ENCODE measurements around the gene FCGBP. TPM values are rescaled to one million over a fixed set of nuclear protein-coding genes. Genes with fewer than 3 reads are reported as not detected.
"Not testable (repeated sequence)": the region's sequence is repeated elsewhere in the genome, so short reads cannot be mapped to it uniquely, and the experiment has no call there.

The FCGBP gene
- total RNA-seq, 1 experiment from 2014 or later, result 0.02 TPM

DNA sequence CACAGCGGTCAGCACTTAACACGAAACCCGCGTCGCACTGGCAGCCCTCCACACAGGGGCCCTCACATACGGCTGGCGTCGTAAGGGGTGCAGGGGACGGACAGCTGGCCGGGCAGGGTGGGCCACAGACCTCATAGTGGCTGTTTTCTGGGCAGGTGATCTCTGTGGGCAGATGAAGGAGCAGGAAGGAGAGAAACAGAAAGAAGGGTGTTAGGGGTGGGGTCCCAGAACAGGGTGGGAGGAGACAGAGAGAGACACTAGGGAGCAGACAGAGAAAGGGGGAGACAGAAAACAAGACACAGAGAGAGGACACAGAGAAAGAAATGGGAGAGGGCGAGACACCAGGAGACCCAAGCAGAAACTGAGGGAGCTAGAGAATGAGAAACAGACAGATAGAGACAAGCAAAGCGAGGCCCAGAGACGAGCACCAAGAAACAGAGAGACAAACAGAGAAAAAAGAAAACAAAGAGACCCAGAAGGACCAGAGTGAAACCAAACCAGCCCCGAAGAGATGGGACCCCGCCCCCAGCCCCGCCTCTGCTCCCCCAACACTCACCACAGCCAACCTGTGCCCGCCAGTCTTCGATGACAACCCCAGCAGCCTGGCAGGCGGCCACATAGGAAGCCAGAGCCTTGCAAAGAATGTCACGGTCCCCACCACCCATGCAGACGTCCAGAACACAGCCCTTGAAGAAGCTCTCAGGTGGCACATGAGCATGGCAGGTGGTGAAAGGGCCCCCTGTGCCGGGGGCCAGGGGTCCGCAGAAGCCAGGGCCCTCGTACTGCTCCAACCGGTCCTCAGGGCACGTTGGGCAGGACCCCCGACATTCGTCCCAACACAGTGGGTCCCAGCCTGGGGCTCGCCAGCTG lies 40.8 kb downstream of the FCGBP start:
- not testable (repeated sequence) for DNase-seq (ENCODE audit: extremely low read depth, low read depth)

DNA sequence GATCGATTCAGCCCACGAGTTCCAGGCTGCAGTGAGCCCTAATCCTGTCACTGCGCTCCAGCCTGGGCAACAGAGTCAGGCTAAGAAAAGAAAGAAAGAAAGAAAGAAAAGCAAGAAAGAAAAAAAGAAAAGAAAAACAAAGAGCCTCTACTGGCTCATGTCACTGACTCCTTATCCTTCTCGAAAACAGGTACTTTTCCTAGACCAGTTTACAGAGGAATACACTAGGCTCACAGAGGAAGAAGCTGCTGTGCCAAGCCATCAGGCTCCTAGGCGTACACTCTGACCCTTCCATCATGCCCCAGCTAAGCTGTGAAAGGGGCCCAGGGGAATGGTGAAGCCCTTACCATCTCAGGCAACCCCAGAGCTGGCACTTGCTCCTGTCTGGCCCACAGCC lies 41.9 kb downstream of the FCGBP start:
- not testable (repeated sequence) for DNase-seq (ENCODE audit: extremely low read depth, low read depth)

DNA sequence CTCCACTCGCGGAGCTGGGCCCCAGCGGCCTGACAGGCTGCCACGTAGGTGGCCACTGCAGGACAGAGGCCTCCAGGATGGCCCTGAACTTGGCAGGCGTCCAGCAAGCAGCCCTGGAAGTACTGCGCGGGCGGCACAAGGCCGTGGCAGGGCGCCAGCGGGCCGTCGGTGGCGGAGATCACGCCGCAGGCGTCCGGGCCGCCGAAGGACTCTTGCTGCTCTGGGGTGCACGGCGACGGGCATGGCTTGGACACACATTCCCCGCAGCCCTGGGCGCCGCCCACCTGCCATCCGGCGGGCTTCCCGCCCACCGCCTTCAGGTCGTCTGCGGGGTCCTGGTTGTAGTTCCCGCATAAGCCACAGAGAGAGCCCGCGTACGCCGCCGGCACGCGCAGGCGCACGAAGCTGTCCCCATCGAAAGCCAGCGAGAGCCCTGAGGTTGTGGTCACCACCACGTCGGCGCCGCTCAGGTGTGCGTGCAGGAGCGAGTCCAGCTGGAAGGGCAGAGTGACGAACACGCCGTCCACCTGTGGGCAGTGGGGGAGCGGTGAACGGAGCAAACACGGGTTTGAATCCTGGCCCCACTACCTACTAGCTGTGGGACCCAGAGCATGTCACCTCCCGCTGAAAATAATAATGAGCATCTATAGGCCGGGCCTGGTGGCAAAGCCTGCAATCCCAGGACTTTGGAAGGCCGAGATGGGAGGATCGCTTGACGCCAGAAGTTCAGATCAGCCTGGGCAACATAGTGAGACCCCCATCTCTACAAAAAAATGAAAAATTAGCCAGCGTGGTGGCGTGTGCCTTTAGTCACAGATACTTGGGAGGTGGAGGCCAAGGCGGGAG lies 42.6 kb downstream of the FCGBP start:
- DNase-seq (ENCODE audit: extremely low read depth, low read depth), result not testable (repeated sequence)

DNA sequence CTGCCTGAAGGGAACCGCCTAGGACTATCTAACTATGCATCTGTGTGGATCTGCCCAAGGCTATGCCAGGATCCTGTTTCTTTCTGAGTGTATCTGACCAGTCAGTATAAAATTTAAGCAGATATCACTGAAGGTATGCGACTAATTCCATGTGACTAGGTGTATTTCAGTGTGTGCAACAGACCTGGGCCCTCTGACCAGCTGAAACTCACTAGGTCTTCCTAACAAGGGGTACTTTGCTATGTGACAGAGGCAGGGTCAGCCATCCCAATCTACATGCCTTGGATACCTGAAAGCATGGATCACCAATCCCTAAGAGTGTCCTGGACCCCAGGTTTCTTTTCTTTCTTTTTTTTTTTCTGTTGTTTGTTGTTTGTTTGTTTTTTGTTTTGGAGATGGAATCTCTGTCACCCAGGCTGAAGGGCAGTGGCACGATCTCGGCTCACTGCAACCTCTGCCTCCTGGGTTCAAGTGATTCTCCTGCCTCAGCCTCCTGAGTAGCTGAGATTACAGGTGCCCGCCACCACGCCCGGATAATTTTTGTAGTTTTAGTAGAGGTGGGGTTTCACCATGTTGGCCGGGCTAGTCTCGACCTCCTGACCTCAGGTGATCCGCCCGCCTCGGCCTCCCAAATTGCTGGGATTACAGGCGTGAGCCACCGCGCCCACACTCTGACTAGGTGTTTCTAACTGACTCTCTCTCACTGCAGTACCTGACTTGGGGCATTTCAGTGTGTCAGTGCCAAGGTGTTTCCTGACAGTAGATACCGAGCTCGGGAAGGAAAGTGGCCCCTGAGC lies 43.5 kb downstream of the FCGBP start:
- DNase-seq (ENCODE audit: extremely low read depth, low read depth), result no peak

DNA sequence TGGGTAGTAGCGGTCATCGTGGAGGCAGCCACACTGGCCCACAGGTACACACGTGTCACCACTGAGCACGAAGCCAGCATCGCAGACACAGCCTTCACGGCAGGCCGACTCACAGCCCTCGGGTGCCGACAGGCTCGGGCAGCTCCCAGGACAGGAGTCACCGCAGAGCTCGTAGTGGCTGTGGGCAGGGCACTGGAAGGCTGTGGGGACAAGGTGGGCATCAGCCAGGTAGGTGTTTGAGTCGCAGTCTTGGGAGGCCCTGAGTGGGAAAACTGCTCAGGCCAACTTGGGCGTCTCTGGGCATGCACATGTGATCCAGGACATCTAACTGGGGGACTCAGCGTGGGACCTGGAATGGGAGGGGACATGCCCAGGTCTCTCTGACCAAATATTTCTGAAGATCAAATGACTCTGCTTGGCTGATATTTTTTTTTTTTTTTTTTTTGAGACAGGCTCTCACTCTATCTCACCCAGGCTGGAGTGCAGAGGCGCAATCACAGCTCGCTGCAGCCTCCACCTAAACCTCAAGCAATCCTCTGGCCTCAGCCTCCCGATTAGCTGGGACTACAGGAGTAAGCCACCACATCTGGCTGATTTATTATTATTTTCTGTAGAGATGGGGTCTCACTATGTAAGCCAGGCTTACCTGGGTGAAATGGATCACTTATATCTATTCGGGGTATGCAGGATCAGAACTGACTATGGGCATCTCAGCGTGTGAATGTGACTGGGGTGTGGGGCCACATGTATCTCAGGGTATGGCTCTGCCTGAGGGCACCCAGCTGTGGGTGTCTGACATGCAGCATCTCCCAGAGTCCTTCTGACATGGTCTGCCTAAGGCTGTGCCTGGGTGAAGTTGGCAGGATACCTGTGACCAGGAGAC lies 44.3 kb downstream of the FCGBP start:
- DNase-seq (ENCODE audit: extremely low read depth, low read depth), result not testable (repeated sequence)

DNA sequence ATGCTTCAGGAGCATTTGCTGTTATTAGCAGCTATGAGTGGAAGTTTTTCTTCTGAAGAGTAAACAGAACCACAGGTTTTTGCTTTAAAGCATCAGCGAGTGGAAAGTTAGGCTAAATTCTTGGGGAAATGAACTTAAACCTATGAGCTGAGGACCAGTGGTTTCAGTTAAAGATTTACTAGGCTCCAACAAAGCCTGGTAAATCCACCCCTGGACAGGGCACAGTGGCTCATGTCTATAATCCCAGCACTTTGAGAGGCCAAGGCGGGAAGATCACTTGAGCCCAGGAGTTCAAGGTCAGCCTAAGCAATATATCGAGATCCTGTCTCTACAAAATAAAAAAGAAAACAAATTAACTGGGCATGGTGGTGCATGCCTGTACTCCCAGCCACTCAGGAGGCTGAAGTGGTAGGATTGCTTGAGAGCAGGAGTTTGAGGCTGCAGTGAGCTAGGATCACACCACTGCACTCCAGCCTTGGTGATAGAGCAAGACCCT lies 46.9 kb downstream of the FCGBP start:
- DNase-seq (ENCODE audit: extremely low read depth, low read depth), result not testable (repeated sequence)

DNA sequence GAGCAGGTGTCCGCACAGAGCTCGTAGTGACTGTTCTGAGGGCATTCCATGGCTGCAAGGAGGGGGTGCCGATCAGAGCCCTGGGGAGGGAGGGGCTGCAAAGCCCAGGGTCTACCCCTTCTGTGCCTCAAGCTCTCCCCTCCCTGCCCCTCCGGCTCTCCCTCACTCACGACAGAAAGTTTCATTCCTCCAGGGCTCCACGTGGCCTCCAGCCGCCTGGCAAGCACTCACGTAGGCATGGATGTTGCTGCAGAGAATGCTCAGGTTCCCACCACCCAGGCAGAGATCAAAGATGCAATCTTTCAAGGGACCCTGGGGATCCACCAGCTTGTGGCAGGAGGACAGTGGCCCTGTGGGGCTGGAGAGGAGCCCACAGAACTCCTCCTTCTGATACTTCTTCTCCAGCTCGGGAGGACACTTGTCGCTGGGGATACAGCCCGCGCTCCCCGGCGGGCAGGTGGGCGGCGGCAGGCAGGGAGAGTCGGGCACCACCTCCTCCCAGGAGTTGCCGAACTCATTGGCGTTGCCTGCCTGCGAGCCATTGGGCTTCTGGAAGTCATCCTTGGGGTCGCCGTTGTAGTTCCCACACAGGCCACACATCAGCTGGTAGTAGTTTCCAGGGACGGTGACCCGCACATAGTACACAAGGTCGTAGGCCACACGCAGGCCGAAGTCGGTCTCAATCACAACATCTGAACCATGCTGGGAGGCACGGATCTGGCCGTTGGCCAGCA lies 48.4 kb downstream of the FCGBP start:
- DNase-seq (ENCODE audit: extremely low read depth, low read depth), result not testable (repeated sequence)

DNA sequence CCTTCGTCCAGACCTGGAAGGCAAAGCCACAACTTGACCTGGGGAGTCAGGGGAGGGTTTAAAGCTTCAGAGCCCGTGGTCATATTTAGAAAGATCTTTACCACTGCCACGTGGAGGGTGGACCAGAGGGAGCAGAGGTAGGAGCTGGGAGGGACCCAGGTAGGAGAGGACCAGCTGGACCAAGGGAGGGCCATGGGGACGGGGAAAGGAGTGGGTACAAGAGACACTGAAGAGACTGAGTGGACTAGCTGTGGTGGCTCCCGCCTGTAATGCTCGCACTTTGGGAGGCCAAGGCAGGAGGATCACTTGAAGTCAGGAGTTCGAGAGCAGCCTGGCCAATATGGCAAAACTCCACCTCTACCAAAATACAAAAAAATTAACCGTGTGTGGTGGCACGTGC lies 49.7 kb downstream of the FCGBP start:
- DNase-seq (ENCODE audit: extremely low read depth, low read depth), result not testable (repeated sequence)

Other genes starting within 250 kb of the FCGBP start
- gene LGALS14, start 230.2 kb downstream of the FCGBP start, total RNA-seq (2014; rRNA removed; shearing (Covaris generic)), result not detected in 2 replicates
- not detected in 2 replicates for gene CLC, start 196.6 kb downstream of the FCGBP start, total RNA-seq (2014; rRNA removed; shearing (Covaris generic))
- gene LEUTX, start 155.8 kb downstream of the FCGBP start, total RNA-seq (2014; rRNA removed; shearing (Covaris generic)), result not detected in 2 replicates
- 0.98 and 1.2 TPM in 2 replicates for gene DYRK1B, start 100.5 kb downstream of the FCGBP start, total RNA-seq (2014; rRNA removed; shearing (Covaris generic))
- 138 and 154 TPM in 2 replicates for gene FBL, start 88.3 kb downstream of the FCGBP start, total RNA-seq (2014; rRNA removed; shearing (Covaris generic))
- gene PSMC4, start 36.5 kb upstream of the FCGBP start, total RNA-seq (2014; rRNA removed; shearing (Covaris generic)), result 122 and 125 TPM in 2 replicates
- gene ZNF546, start 62.4 kb upstream of the FCGBP start, total RNA-seq (2014; rRNA removed; shearing (Covaris generic)), result 2.7 and 3.2 TPM in 2 replicates
- 3.9 and 7.5 TPM in 2 replicates for gene ZNF780B, start 121.6 kb upstream of the FCGBP start, total RNA-seq (2014; rRNA removed; shearing (Covaris generic))
- 11.2 and 18.3 TPM in 2 replicates for gene ZNF780A, start 156.3 kb upstream of the FCGBP start, total RNA-seq (2014; rRNA removed; shearing (Covaris generic))

Measured in NCI-H460 (cell line).